GM21526 (cell line): ENCODE data around the gene INIP.
A peak's percentile ranks its signal among the peaks of the same experiment; 100 is the strongest.

Experiments
- ATAC-seq: cut with Tn5 transposase; IDR thresholded peaks from one replicate; pipeline ENCODE4 v1.9.1; 2021; ENCODE audit warnings: moderate library complexity; ENCODE audit not compliant: unreplicated experiment, low FRiP score

Gene INIP, protein sequence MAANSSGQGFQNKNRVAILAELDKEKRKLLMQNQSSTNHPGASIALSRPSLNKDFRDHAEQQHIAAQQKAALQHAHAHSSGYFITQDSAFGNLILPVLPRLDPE

DNA sequence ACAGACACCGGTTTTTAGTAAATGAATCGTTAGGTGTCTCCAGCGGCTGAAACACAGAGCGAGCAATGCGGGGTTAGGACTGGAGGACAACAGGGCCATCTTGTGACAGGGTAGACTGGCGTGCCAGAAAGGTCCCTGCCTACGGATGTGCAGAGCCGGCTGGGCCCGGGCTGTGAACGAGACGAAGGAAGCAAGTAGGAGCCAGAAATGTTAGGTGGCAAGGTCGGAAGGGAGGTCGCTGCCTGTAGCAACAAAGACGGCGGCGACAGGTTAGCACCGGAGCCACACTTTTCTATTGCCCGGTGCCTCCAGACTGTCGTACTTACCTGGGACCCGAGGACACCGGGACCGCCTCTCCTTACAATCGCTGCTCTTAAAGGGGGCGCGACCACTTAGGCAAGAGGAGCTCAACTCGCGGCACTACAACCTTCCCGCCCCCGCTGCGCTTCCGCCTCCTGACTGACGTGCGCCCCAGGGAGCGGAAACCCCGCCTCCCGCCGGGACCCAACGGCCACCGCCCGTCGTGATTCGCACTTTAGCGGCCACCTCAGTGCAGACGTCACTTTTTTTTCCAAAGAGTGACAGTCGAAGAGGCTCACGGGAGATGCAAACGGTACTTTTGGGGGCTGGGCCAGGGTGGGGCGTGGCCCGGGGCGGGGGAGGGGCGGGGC lies at the start of gene INIP:
Gene INIP, minus strand, starts transcription at position 457 of the 671 bp plus-strand sequence. CDS start 1,632 bp downstream, outside the sequence.
- ATAC-seq = peak; percentile 95

DNA sequence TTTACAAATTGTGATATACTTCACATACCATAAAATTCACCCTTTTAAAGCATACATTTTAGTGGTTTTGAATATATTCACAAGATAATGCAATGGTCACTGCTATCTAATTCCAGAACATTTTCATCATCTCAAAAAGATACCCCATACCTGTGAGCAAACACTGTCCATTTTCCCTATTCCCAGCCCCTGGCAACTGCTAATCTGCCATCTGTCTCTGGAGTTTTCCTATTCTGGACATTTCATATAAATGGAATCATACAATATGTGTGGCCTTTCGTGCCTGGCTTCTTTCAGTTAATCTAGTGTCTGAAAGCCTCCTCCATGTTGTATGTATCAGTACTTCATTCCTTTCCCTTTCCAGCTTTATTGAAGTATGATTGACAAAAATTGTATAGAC lies 47.4 kb upstream of the INIP start:
- ATAC-seq = no peak

DNA sequence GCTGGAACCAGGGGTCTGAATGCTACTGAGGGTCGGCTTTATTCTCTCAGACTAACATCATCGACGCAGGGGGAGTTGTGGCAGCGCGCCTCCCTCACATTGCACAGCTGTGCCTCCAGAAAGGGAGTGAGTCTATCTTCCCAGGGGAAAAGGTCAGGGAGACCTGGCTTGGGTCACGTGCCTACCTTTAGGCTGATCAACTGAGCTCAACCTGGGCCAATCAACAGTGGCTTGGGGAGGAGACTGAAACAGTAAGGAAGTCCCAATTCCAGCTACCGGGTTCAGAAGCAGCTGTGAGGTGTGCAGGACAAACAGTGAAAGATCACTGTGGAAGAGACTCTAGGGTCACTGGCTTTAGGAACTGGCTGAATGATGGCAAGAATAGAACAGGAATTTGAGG lies 46.9 kb upstream of the INIP start:
- no peak for ATAC-seq

DNA sequence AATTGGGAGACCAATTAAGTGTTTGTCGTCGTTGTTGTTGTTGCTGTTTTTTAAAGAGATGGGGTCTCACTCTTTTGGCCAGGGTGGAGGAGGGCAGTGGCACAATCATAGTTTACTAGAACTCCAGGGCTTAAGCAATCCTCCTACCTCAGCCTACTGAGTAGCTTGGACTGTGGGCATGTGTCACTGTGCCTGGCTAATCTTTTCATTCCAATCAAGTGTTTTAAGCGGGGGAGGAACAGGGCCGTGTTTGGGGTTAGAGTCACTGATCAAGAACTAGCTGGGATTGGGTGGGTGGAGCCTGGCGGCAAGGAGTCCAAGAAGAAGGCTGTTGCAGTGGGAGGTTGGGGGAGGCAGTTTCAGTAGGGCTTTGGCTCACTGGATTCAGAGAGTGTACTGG lies 46.4 kb upstream of the INIP start:
- no peak for ATAC-seq

DNA sequence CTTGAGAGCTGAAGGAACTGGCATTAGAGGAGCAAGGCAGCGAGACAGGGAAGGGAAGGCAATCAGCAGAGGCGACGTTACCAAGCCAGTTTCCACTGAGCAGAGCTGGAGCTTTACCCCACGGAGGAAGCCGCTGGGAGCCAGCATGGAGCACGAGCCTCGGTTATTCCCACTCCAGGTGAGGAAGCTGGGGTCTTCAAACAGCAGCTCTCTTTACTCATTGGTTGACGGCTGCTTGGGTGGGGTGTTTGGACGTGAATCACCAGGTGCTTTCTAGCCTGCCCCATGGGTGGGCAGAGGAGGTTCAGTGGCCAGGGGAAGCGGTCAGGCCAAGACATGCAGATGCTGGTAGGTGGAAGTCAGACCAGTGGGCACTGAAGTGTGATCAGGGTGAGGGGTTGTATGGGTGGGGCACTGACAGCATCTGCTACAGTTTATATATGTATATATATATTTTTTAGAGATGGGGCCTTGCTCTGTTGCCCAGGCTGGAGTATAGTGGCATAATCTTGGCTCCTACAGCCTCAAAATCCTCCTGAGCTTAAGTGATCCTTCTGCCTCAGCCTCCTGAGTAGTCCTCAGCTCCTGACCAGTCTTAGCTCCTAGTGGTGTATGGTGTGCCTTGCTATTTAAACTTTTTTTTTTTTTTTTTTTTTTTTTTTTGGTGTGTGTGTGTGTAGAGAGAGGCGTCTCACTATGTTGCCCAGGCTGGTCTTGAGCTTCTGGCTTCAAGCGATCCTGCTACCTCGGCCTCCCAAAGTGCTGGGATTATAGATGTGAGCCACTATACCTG lies 45.0 kb upstream of the INIP start:
- ATAC-seq = no peak

DNA sequence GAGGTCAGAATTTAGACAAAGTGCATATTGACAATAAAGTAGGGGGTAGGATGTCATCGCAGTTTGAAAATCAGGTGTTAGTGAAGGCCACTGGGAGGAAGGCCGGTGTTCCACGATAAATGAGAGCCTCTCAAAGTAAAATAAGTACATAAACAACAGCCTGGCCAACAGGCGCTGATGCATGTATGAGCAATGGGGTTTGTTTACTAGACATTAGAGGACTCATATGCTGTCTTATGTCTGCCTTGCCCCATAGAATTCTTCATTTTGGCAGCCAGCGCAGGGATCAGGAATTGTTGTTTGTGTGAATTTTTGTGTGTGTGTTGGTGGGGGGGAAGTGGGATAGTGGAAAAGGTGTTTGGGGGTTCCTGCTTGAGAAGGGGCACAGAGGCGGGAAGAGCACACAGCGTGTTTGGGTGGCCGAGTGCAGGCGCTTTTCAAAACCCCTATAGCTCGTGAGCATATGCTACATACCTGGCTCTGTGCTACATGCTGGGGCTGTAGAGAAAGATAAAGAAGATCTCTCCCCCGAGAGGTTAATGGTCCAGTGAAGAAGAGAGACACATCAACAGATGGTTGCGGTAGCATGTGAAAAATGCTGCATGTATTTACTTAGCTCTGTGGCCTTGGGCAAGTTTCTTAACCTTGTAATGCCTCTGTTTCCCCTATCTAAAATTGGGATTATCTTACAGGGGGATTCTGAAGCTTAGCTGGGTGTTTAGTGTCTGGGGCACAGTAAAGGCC lies 44.2 kb upstream of the INIP start:
- no peak for ATAC-seq

DNA sequence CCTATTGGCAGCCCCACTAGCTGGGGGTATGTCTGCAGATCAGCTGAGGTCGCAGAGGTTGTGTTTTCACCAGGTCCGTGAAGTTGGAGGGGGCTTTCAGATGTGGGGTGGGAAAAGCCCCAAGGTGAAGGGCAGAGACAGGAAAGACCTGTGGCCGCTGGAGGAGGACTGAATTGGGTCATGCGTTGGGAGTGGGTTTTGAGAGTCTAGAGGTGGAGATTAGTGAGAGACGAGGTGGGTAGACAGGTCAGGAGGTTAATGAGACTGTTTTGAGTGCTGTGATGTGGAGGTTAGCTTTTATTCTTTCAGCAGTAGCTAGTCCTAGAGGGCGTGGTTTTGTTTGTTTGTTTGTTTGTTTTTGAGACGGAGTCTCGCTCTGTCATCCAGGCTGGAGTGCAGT lies 42.9 kb upstream of the INIP start:
- no peak for ATAC-seq

DNA sequence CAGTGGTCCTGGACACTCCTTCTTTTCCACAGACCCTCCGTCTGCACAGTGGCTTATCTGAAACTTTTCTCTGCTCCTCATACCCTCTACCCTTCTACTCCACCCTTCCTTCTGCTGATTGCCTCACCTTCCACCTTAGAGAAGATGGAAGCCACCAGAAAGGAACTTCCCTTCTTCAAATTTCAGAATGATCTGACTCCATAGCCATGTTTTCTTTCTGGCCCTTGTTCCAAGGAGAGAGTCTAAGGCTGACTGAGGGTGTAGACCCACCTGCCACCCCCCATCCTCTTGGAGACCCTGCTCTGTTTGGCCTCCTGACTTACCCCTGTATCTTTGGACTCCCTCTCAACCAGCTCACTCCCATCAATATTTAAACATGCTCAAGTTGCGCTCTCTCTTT lies 40.0 kb upstream of the INIP start:
- ATAC-seq = no peak

DNA sequence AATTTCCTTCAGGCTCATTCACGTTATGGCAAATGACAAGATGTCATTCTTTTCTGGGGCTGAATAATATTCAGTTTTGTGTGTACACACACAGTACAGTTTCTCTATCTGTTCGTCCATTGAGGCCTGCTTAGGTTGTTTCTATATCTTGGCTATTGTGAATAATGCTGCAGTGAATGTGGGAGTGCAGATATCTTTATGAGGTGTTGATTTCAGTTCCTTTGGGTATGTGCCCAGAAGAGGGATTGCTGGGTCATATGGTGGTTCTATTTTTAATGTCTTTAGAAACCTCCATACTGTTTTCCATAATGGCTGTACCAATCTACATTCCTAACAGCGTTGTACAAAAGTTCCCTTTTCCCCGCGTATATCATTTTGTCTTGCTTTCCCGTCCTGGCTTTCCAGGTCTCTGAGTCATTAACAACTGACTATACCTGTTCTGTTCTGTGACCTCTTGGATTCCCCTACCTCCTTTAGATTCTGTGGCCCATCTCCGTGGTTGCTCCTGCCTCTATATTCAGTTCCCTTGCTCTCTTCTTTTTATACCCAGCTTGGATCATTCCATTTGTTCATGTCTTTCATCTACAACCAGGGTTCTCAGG lies 39.5 kb upstream of the INIP start:
- no peak for ATAC-seq

DNA sequence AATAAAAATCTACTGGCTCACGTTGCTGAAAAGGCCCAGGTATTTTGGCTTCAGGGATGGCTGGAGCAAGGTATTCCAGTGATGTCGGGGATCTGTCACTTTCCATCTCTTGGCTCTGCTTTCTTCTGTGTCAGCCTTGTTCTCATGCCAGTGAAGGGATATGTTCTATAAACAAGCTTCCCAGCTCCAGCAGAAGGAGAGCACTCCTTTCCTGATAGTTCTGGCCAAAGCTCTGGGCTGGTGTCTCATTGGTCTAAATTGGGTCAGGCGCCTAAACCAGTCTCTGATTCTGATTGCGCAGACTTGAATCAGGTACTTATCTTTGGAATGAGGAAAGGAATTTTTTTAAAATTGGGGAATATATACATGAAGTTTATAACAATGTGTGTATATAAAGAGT lies 37.8 kb upstream of the INIP start:
- ATAC-seq = no peak

DNA sequence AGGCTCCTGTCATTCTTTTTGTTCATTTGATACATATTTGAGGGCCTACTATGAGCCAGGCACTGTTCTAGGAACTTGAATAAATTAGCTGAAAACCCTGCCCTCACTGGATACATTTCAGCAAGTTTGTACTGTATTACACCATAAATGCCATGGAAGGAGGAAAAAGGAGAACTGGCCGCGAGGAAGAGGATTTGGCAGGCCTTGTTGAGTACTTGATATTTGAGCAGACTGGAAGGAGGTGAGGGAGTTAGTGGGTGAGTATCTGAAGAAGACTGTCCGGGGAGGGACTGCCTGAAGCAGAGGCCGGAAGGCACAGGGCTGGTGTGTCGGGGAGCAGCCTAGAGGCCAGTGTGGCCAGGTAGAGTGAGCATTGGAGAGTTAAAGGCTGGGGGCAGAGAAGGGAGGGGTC lies 37.1 kb upstream of the INIP start:
- ATAC-seq = no peak

DNA sequence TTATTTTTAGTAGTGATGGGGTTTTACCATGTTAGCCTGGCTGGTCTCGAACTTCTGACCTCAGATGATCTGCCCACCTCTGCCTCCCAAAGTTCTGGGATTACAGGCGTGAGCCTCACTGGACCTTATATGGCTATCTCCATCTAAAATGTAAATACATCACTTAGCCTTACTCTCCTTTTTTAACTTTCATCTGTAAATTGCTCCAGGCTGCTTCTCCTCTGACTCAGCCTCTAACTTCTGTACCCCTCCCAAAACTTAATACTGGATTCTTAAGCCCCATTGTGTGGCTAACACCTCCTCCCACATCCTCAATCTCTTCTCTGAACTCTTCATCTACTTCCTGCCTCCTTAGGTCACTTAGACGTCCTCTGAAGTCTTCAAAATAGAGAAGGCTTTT lies 36.7 kb upstream of the INIP start:
- ATAC-seq = no peak

DNA sequence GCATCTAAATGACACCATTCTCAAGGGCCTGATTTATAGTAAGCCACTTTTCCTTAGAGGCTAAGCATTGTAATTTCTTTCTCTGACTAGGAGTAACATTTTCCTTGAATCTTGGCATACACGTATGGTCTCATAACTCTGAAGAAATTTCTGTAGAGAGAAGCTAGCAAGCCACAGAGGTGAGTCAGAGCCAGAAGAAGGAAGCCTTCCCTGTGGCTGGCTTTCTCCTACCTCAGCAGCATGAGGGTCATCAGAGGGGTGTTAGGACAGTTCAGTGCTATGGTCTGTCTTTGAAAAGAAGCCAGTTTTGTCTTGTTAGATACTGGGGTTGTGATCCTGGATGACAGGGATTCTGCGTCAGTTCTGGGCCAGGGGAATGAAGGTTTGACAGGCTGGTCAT lies 35.8 kb upstream of the INIP start:
- no peak for ATAC-seq

DNA sequence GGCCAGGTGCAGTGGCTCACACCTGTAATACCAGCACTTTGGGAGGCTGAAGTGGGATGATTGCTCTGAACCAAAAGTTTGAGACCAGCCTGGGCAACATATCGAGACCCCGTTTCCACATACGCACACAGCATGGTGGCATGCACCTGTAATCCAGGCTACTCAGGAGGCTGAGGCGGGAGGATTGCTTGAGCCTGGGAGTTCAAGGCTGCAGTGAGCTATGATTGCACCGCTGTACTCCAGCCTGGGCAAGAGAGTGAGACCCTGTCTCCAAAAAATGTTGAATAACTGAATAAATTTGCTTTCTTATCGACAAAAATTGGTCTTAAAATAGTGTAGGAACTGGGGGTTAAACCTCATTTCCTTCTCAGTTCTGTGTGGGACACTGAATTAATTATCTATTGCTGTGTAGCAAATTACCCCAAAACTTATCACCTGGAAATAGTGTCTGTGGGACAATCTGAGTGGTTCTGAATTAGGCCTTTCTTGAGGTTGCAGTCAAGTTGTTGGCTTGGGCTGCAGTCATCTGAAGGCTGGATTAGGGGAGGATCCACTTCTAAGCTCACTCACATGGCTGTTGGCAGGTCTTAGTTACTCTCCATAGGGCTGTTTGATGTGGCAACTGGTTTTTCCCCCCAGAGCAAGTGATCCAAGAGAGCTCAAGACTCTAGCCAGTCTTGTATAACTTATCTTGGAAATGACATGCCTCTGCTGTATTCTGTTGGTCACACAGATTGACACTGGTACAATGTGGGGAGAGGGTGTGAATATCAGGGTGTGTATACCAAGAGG lies 34.6 kb upstream of the INIP start:
- ATAC-seq = no peak

DNA sequence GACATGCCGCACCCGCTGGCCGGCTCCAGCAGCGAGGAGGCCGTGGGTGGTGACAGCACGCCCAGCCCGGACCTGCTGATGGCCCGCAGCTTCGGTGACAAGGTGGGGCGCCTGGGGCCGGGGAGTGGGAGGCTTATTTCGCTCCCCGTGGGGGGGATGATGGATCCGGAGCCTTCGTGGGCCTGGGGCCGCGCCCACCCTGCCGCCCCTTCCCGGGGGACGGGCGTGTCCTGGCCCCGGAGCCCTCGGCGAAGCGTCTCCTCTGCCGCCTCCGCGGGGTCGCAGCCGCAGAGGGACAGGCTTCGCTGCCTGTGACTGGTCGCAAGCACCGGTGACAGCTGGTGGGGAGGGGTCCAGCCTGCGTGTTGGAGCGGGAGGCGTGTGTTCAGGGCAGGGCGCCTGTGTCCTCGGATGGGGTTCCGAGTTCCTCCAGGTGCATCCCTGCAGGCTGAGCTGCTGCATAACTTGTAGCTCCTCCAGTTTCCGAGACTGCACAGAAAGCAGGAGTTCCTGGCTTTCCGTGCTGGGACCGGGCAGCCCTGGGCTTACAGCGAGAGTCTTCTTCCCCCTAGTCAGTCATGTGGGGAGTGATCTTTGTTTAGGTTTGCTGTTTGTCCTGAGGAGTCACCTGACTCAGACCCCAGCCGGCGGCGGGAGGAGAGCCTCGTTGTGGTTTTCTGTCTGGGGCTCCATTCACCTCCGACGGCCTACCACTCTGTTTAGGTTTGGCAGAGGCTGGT lies 33.3 kb upstream of the INIP start:
- peak; percentile 40 for ATAC-seq

DNA sequence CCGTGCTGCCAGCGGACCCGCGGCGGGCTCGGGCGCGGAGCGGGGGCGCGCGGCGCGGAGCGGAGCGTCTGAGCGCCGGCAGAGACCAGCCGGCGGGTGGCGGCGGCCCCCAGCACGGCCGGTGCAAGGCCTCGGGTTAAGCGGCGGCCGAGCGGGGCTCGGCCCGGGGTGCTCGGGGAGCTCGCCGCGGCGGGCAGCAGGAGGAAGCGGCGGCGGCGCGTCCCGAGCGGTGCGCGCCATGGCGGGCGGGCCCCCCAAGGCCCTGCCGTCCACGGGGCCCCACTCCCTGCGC lies 32.8 kb upstream of the INIP start:
- no peak for ATAC-seq

DNA sequence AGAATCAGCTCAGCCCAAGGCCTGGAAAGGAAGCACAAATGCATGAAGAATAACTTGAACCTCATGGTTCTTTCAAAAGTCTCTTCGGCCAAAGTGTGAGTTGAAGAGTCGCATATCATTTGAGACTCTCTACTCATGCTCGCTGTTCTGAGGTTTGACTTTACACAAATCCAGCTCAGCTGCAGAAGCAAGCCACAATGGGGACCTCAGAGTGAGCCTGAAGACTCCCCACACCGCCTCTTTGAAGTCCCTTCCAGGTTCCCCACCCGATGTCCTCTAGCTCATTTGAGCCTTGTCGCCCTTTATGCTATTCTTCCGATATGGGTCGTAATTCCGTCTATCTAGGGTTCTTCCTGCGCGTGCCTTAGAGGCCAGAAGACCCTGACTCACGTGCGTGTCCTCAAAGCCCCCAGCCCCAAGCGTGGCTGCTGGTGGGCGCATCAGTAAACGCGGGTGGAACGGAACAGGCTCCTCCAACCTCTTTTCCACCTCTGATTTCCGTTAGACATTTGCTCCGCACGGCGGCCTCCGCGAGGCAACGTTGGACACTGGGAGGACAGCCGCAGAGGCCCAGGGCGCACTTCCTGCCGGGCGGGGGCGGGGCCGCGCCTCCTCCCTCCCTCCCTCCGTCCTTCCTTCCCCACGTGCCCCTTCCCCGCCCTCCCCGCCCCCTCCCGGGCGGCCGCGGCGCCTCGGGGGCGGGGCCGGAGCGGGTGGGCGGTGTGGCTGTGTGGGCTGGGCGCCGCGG lies 32.3 kb upstream of the INIP start, which contains the start of gene SNX30:
Gene SNX30, plus strand, starts transcription at position 745 of the 748 bp plus-strand sequence. CDS start 242 bp downstream, outside the sequence.
- peak; percentile 65 for ATAC-seq

DNA sequence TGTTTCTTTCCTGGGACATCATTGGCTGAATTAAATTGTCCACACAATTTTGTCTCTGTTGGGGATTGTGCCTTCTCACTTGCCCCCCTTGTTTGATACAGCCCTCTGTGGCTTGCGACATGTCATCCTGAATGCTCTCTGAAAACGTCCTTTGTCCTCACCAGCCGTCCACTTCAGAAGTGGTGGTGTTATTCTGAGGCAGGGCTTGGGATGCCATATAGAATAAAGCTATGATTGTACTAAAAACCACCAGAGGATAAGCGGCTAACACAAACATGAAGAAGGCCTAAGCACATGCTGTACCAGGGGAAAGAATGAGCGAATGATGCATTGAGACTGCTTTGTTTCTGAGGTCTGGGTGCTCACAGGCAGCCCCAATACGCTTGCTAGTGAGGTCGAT lies 29.2 kb upstream of the INIP start:
- ATAC-seq = no peak

DNA sequence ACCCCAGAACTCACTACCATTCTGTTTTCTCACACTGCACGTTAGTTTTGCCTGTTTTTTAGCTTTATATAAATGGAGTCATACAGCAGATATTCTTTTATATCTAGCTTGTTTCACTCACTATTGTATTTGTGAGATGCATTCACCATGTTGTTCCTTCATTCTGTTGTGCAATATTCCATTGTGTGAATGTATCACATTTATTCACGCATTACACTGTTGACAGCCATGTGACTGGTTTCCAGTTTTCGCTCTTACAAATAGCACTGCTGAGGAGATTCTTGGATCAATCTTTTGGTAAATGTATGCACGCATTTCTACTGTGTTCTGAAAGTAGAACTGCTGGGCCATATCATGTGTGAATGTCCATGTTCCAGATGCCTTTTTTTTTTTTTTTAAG lies 26.3 kb upstream of the INIP start:
- ATAC-seq = no peak
